NCI-H748 (cell line): ENCODE data around the gene WDR7.

Experiments
- DNase-seq: peaks from one replicate; lab custom pipeline; 2025; ENCODE audit not compliant: unreplicated experiment; lab: John Stamatoyannopoulos, UW

Gene WDR7

DNA sequence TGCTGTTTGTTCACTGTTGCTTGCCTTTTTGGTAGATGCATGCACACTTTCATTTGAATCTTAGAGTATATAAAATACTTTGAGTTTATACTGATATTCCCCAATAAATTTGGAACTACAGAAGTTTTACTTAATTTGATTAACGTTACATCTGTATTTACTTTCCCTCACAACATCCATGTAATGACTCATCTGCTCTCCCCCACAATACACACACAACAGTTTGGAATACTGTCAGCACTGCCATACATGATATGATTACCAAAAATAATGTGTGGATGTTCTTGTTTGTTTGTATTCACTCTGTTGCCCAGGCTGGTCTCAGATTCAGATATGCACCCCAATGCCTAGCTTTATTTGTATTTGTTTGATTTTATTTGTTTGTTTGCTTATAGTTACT lies 144.2 kb downstream of the WDR7 start:
- DNase-seq = no peak

DNA sequence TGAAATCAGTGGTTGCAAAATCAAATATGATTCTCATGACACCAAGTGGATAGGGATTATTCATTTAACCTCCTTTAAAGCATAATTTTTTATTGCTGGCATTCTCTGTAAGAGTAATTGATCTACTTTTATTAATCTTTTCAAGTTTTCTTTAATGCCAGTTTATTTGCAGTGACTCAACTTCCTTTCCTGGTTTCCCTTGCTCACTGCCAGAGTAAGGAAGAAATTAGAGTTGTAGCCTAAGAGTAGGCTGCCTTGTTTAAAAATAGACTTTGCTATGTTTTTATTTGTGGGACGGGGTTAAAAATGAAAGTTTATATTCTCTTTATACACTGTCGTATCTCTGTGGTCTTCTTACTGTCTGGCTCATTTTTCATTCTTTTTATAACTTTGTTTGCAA lies 148.6 kb downstream of the WDR7 start:
- no peak for DNase-seq

DNA sequence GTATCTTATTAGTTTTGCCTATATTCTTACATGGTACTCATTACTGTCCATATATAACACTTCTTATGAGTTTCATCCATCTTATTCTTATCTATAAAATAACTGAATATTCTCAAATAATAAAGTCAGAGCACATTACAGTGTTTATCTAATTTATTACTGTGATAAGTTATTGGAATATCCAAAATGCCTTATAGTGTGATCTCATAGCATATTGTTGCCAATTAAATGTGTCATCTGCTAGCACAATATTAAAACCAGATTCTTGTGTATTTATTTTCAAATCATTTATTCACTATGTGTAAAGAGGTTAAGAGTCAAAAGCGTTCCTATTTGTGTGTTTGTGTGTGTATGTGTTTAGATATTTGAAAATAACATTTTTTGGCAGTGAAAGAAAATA lies 151.9 kb downstream of the WDR7 start:
- no peak for DNase-seq

GRCh38 chr18:56804395-56804794 lies 153.2 kb downstream of the WDR7 start:
- DNase-seq = no peak

GRCh38 chr18:56807901-56808300 lies 156.7 kb downstream of the WDR7 start:
- DNase-seq = no peak

DNA sequence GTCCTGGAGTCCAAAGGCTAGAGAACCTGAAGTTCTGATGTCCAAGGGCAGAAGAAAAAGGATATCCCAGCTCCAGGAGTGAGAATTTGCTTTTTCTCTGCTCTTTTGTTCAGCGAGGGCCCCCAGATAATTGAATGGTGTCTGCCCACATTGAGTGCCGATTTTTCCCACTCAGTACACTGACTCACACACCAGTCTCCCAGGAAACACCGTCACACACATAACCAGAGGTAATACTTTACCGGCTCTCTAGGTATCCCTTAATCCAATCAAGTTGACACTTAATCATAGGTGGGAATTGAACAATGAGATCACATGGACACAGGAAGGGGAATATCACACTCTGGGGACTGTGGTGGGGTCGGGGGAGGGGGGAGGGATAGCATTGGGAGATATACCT lies 161.5 kb downstream of the WDR7 start:
- no peak for DNase-seq

DNA sequence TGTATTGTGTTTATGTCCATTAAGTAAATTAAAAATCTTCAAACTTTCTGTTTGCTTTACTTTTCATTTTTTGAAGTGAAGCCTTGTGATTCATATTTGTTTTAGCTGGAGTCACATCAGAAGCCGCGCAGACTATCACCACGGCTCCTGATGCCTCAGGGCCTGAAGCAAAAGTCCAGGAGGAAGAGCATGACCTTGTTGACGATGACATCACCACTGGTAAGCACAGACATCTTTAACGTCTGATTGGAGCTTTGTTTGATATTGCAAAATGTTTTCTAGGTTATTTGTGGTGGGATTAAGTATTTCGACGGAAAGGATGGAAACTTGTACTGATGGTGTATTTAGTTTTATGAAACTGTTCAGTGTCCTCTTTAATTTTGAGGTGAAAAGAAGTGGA lies 164.8 kb downstream of the WDR7 start:
- no peak for DNase-seq

DNA sequence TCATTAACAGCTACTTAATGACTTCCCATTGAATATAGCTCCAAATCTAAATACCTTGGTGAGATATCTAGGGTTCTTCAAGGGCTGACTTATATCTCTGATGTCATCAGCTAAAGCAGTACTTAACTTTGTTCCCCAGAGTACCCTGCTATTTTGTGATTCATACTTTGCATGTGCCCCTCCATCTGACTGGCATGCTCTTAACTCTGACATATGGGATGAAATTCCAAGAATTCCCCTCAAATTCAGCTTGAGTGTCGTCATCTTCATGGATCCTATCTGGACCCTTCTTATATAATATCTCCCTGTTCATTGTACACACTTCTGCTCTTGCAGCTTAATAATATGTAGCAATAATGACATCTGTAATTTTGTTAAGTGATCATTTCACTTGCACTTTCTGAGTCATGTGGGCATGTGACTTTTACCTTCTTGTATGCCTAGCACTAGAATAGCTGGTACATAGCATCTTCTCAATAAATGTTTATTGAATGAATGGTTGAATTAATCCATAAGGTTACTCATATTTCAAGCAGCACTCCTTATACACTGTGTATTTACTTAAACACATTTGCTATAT lies 172.9 kb downstream of the WDR7 start:
- no peak for DNase-seq

GRCh38 chr18:56825321-56825720 lies 174.2 kb downstream of the WDR7 start:
- no peak for DNase-seq

DNA sequence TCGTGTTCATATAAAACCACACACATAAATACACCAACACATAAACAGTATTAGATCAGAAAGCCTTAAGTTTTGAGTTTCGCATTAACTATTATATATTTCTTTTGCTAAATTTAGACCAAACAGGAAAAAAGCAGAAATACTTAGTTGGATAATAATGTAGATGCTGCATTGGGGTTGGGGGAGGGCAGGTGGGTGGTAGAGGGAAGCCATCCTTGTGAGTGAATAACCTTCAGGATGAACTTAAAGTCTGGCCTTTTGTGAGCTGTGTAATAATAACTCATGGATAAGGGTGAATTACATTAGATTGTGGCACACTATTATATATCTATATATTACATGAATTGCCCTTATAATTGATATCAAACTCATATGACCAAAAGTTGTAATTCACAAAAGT lies 174.7 kb downstream of the WDR7 start:
- DNase-seq = no peak

DNA sequence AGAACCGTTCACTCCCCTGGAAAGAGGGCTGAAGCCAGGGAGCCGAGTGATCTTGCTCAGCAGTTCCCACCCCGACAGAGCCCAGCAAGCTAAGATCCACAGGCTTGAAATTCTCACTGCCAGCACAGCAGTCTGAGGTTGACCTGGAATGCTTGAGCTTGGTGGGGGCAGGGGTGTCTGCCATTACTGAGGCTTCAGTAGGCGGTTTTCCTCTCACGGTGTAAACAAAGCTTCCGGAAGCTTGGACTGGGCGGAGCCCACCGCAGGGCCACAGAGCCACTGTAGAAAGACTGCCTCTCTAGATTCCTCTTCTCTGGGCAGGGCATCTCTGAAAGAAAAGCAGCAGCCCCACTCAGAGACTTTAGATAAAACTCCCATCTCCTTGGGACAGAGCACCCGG lies 180.8 kb downstream of the WDR7 start:
- DNase-seq = peak; percentile 11

DNA sequence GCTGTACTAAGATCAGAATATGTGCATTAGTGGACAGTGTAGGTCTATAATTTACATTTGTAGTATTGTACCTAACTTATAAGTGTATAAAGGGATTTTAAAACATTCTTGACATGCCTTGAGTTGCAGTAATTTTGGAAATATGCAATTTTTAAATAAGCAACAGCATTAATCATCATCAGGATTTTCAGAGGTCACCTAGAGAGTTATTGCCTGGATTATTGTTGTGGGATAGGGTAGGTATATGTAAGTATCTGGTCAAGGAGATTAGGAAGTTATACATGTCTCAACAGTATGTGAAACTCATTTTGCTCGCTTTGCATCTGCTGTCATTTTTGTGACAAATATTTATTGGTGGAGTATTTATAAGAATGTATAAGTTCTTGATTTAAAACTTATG lies 184.2 kb downstream of the WDR7 start:
- DNase-seq = no peak

DNA sequence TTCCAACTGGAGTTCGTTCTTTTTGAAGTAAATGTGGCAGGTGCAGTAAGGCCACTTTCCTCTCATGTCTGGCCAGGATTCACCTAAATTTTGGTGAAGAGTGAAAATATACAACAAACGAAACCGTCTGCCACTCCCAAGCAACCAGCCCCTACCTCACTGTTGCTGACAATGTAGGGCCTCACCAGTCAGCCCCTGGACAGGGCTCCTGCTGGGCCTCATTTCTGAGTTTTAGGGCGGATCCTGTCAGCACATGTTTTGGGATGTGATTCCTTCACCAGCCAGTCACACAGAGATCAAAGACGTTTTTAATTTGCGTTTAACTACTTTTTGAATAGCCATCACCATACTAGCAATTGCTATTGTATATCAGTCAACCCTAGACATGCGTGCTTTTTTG lies 185.0 kb downstream of the WDR7 start:
- DNase-seq = no peak

GRCh38 chr18:56841836-56842235 lies 190.7 kb downstream of the WDR7 start:
- DNase-seq = no peak

DNA sequence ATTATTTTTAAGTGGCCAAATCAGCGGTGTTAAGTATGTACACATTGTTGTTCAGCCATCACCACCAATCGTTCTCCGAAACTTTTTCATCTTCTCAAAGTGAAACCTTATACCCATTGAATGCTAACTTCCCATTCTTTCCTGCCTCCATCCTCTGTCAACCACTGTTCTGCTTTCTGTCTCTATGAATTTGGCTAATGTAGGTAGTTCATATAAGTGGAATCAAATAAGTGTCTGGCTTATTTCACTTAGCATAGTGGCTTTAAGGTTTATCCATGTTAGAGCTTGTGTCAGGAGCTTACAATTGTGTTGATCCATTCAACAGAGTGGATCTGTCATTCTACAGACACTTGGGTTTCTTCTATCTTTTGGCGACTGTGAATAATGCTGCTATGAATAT lies 192.1 kb downstream of the WDR7 start:
- DNase-seq = no peak

DNA sequence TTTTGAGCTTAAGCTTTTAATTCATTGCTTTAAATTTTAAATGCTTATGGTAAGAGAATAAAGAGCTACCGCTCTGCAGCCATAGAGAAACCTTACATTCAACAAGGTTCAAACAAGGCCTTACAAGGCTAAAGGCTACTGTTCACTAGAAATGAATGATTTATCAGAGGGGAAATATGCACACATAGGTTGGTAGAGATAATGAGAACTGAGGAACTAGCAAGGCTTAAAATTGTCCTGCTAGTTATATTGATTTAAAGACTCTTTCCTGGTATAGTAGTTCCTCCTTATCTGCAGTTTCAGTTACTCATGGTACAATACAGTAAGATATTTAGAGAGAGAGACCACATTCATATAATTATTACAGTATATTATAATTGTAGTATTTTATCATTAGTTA lies 193.4 kb downstream of the WDR7 start:
- no peak for DNase-seq

DNA sequence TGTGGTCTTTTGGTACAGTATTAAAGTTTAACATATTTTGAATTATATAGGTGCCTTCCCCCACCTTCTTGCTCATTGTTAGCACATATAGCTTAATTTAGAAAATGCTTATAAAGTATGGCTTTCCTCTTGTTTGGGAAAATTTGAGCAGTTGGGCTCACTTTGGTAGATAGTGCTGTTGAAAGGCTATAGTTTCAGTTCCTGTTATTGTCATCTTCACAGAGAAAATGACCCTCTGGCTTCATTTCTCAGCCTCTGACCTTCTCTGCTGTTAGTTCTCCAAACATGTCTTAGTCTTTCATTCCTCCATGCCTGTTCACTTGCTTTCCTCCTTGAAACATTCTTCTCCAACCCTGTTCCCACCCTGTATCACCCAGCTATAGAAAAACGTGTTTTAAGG lies 200.6 kb downstream of the WDR7 start:
- no peak for DNase-seq

- DNase-seq = peak; percentile 51
Observed at GRCh38 chr18:56853961-56854360, 202.8 kb downstream of the WDR7 start.

DNA sequence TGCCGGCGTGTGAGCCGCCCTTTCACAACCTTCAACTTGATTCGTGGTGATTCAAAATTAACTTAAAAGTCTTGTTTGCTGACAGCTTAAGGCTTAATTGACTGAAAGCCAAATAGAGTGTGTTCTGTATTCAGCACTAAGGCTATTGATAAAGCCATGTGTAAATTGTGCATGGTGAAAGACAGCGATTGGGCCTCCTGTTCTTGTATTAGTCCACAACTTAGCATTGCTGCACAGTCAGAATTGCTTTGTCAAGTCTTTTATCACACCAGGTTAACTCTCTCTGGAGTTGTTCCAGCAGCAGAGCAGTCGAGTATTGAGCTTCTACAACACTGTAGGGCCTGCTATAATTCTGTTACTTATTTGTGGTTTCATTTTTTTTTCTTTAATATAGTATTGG lies 210.1 kb downstream of the WDR7 start:
- DNase-seq = peak; percentile 99

DNA sequence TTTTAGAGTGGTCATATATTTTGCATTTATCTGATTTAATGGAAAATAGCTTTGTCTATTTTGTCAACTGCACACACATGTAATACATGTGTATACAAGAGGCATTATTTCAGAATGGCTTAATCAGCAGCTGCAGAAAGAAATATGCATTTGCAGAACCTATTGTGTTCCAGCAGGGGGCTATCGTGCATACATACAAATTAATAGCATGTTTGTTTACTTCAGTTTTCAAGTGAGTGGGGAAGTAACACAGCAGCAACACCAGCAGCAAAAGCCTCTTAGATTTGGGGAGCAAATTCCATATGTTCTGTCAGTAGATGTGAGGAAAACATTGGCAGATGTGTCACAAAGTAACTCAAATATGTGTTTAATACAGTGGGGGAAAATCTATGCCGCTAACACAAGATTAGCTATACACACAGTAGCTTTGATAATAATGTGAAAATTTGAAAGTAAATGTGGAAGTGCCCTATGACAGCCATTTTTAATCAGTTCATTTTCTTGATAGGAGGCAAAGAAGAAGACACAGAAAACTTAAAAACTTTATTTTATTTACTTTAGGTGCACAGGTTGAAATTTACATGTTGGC lies 218.1 kb downstream of the WDR7 start:
- DNase-seq = peak; percentile 87

GRCh38 chr18:56870982-56871381 lies 219.8 kb downstream of the WDR7 start:
- no peak for DNase-seq

DNA sequence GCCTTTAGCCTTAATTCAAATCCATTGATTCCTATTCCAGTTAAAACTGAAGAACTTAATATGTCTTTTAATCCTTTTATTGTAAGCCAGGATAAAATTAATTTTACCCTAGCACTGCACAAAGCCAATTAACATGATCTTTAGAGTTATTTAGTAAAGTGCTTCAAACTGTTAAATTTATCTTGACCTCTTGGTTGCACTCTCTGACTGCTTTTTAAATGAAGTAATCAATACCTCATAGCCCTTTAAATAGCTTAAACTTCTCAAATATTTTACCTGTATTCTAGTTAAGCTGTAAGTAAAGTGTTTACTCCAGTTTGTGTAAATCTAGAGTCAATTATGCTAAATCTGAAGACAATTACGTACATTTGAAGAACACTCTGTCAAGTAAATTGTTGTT lies 221.0 kb downstream of the WDR7 start:
- no peak for DNase-seq

- DNase-seq = peak; percentile 78
Observed at GRCh38 chr18:56873441-56874140, 222.4 kb downstream of the WDR7 start.
